NCI-H187 treated with DMSO at 0.1 percent for 48 hours (cell line): Measurements from ENCODE around the gene CTDSPL2.
"Not testable (repeated sequence)": the region's sequence is repeated elsewhere in the genome, so short reads cannot be mapped to it uniquely, and the experiment has no call there.

Source experiments
- DNase-seq: peaks from one replicate; lab custom pipeline; 2025; lab: John Stamatoyannopoulos, UW

CTDSPL2 gene

GRCh38 chr15:44426975-44427755 lies at the start of gene CTDSPL2:
Gene CTDSPL2 (plus strand): TSS chr15:44427629. CDS start chr15:44459015, 31,386 bp downstream.
- peak; percentile 83 for DNase-seq

DNA sequence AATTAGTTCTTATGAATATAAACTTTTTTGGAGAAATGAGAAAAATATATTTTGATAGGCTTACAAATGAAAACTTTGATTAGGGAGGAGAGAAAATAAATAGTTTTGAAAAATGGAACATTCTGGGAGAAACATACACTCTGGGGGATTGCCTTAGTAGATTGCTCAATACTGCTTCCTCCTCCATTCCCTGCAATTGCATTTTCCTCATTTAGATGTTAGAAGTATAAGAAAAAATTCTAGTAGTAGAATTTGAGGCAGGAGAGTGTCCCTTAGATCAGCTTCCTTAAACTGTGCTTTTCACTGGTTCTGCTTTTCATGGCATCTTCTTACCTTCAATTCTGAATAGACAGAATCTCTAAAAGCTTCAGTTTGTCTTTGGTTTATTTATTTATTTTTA lies 46.2 kb upstream of the CTDSPL2 start:
- DNase-seq, result no peak

DNA sequence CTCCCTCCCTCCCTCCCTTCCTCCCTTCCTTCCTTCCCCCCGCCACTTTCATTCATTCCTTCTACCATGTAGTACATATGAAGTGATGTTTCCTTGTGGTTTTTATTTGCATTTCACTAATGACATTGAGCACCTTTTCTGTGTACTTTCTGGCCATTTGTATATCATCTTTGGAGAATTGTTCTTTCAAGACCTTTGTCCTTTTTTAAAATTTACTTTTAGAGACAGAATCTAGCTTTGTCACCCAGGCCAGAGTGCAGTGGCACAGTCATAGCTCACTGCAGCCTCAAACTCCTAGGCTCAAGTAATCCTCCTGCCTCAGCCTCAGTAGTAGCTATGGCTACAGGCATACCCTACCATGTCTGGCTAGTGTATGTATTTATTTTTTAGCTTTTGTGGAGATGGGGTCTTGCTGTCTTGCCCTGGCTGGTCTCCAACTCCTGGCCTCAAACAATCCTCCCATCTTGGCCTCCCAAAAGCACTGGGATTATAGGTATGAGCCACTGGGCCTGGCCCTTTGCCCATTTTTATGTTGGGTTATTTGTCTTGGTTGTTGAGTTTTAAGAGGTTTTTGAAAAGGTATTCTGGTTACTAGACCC lies 42.0 kb upstream of the CTDSPL2 start:
- no peak for DNase-seq

DNA sequence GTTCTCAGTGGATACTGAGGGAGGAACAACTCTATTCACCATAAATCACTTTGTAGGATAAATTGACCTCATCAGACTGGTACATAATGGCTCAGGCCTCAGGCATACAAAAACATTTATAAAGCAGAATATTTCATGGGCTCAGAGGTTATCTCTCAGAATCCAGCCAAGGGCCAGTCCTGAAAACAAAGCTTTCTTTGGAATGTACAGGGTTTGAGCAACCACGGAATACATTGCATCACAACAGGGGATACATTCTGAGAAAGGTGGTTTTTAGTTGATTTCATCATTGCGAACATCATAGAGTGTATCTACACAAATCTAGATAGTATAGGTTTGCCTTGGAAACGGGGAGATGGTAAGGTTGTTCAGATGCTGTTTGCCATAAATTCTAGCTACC lies 33.4 kb upstream of the CTDSPL2 start:
- DNase-seq, result no peak

DNA sequence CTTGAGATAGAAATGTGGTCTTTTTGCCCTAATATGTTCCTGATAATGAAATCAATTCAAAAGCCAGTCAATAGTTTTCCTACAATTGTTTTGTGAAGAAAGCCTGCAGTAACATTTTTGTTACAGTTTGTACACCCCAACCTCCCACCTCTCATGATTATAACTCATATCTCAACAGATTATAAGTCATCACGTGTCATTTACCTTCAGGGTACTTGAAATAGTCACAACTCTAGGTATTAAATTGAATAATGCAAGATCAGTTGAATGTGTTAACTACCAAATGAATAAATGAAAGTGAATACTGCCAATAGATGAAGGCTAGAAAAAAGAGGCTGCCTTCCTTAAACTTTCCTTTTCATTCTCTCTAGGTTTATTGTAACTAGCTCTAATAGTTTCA lies 32.9 kb upstream of the CTDSPL2 start:
- DNase-seq, result no peak

GRCh38 chr15:44397869-44398268 lies 29.6 kb upstream of the CTDSPL2 start:
- DNase-seq, result no peak

DNA sequence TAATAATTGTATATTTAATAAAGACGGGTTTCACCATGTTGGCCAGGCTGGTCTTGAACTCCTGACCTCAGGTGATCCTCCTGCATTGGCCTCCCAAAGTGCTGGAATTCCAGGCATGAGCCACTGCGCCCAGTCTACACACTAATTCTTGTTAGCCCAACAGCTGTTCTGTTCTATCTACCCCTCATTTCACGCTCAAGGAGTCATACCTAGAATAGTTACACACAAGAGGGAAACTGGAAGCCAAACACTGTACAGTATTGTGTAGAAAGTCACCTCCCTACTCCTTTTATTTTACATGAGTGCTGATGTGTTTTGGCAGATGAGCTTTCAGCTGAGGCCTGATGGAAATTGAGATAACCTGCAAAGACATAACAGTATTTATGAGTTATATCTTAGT lies 13.4 kb upstream of the CTDSPL2 start:
- no peak for DNase-seq

DNA sequence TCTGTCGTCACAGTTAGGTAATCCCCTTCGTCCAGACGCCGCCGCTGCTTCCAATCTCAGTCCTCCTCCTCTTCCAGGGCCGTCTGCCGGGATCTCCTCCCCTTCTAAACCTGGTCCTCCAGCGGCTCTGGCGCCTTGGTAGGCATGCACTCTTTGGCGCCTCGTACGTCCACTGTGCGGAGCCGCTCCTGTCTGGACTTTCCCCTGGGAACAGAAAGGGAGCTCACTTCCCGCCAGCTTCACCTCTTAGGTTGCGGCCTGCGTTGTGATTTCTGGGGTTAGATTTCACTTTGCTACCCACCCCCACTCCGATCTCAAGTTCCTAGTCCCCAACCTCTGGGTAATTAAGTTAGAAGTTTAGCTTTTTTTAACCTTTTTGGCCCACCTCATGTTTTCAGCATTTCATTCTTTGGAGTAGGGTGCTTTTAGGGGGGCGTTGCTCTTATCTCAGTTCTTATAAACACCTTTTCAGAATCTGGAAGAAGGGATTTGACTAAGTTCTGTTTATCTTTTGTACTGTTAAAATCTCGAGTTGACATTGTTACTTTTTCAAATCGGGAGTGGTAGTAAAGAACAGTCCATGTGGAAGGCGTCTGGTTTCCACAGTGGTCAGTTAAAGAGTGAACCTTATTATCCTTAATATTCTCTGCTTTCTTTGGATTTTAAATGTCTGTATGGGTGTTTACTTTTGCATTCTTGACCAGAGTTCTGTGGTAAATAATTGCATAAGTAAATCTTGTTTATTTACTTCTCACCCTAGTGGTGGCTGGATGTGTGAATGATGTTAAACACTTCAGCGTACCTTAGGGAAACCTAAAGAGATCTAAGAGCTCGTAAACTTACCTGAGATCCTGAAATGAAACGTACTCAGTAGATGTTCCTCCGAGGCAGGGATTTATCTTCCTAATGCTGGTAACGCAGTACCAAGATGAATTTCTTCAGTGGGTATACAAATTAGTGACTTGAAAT lies 611 bp downstream of the CTDSPL2 start:
- DNase-seq, result no peak

DNA sequence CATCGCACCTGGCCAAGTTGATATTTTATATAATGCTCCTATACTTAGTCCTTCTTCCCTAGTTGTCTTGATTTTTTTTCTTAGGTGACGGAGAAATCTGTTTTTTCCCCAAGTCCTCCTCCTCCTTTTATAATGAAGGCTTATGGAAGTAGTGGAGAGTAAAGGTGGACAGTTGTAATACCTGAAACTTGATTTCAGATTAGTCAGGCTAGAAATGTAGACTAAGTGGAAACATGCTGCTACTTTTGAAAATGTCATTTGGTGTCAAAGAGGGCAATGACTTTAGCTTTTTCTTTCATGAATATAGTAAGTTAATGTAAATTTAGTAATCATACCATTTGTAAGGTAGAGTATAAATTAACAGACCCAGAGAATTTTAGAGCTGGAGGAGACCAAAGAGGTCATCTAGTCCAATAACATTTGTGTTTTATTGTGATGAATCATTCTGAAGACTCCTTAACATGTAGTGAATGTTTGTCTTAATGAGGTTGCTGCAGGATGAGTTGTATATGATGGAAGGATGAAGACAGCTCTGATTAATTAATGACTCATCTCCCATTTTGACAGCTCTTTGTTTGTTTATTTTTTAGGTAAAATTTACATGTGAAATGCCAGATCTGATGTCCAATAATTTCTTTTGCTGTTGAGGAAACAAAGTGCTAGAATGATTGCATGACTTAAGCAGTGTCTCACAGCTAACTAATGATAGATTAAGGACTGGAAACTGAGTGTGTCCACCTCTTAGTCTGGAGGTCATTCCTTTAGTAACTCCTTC lies 8.7 kb downstream of the CTDSPL2 start:
- no peak for DNase-seq

GRCh38 chr15:44438402-44438801 lies 11.0 kb downstream of the CTDSPL2 start:
- no peak for DNase-seq

DNA sequence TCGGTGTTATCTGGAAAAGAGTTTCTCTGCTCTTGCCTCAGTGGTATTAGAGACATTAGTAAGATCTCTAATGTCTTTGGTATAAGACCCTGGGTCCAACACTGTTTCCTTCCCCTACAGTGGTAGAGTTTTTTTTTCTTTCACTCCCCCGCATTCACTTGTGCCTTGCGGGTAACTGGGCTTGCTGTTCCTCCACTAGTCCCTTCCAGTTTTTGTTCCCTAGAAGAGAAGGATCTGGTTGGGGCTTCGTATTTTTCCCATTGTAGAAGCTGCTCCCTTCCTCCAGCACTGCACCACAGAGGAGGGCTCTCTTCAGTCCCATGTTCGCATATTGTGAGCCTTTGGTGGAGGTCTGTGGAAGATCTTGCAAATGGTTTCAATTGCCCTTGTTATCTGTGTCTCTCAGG lies 13.7 kb downstream of the CTDSPL2 start:
- no peak for DNase-seq

GRCh38 chr15:44443515-44443914 lies 16.1 kb downstream of the CTDSPL2 start:
- DNase-seq, result no peak

- DNase-seq, result no peak
Measured at GRCh38 chr15:44447772-44448376, 20.4 kb downstream of the CTDSPL2 start.

DNA sequence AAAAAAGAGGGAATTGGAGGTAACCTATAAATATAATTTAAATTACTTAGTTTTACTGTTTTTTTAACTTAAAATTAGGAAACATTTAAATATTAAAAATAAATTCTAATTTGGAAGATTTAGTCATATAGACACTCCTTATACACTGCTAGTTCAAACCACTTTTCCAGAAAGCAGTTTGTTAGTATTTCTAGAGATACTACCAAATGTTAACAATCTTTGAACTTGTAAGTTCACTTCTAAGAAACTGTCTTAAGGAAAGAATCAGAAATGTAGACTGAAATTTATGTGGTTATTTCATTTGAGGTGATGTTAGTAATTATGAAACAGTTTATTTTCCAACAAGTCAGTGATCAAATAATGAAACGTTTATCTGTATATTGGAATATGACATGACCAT lies 22.7 kb downstream of the CTDSPL2 start:
- no peak for DNase-seq

- not testable (repeated sequence) for DNase-seq
Measured at GRCh38 chr15:44453578-44454283, 26.3 kb downstream of the CTDSPL2 start.

GRCh38 chr15:44458429-44458828 lies 31.0 kb downstream of the CTDSPL2 start:
- no peak for DNase-seq

DNA sequence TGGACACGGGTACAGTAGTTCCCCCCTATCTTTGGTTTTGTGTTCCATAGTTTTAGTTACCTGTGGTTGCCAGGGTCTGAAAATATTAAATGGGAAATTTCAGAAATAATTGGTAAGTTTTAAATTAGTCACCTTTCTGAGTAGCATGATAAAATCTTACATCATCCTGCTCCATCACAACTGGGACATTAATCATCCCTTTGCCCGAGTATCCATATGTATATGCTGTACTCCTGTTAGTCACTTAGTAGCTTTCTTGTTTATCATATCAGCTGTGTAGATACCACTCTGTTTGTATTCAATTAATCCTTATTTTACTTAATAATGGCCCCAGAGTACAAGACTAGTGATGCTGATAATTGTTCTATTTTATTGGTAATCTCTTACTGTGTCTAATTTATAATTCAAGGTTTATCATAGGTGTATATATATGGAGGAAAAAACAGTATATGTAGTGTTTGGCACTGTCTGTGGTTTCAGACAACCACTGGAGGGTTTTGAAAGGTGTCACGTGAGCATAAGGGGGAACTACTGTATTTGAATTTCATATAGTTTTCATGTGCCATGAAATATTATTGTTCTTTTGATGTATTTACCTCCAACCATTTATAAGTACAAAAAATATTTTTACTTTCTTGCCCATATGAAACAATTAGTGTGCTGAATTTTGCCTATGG lies 41.4 kb downstream of the CTDSPL2 start:
- DNase-seq, result no peak

- no peak for DNase-seq
Measured at GRCh38 chr15:44471885-44472455, 44.5 kb downstream of the CTDSPL2 start.

- no peak for DNase-seq
Measured at GRCh38 chr15:44479343-44479742, 51.9 kb downstream of the CTDSPL2 start.

DNA sequence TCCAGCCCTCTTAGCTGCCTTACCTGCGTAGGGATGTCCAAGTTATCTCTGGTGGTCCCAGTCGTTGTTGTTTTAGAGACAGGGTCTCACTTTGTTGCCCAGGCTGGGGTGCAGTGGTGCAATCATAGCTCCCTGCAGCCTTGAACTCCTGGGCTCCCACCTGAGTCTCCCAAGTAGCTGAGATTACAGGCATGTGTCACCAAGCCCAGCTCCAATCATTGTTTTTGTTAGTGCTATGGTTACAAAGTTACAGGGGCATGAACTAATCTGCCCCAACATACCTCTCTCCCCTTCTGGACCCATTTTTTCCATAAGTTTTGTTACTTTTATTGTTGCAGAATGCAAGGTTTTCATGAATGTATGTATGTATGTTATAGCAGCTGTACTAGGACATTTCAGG lies 54.7 kb downstream of the CTDSPL2 start:
- DNase-seq, result no peak
